Measurements from ENCODE around the gene SLC22A1.

GRCh38 chr6:160154471-160154870 lies 32.9 kb downstream of the SLC22A1 start:
- no peak for TF ChIP-seq CTCF (IDR thresholded peaks at IDR 0.05; ENCODE audit: low read depth, low read length)
- TF ChIP-seq POLR2A (IDR thresholded peaks at IDR 0.05; ENCODE audit: extremely low read depth, insufficient read length) = no peak
